PFSK-1 (cell line): Measurements from ENCODE around the gene RASL11A.

Source experiments
- FOXP2 ChIP-seq: optimal IDR thresholded peaks from 2 replicates; pipeline ENCODE3; 2011; ENCODE audit warnings: borderline replicate concordance, control low read depth, inconsistent platforms; ENCODE audit not compliant: insufficient read depth; ENCODE audit errors: extremely low read length, extremely low read depth
- POLR2AphosphoS5 ChIP-seq: IDR thresholded peaks from 2 replicates; pipeline ENCODE4 v1.6.1; 2012; ENCODE audit warnings: low read depth, mild to moderate bottlenecking, control low read depth, low read length, moderate library complexity
- SIN3A ChIP-seq: IDR thresholded peaks from 2 replicates; pipeline ENCODE4 v1.6.1; 2012; ENCODE audit warnings: mild to moderate bottlenecking, low read length, moderate library complexity, borderline replicate concordance; ENCODE audit not compliant: insufficient read depth
- TAF1 ChIP-seq: IDR thresholded peaks from 2 replicates; pipeline ENCODE4 v1.6.1; 2012; ENCODE audit warnings: low read length, control low read depth, borderline replicate concordance; ENCODE audit not compliant: insufficient read depth
- TF ChIP-seq, protein P1 (sequence below), 2 experiments: IDR thresholded peaks; 2 replicates each; pipeline versions ENCODE4 v1.6.1 to v1.8.0; 2011 to 2012; ENCODE audit warnings: low read depth in 2 of 2, low read length in 2 of 2, control low read depth in 1 of 2, inconsistent platforms in 1 of 2, mild to moderate bottlenecking in 1 of 2, moderate library complexity in 1 of 2; ENCODE audit not compliant: insufficient read depth in 1 of 2

The RASL11A gene

GRCh38 chr13:27321468-27322431 lies 51.1 kb downstream of the RASL11A start:
- TF ChIP-seq SIN3A, result no peak
- TF ChIP-seq POLR2AphosphoS5, result no peak
- TF ChIP-seq, protein P1, sequence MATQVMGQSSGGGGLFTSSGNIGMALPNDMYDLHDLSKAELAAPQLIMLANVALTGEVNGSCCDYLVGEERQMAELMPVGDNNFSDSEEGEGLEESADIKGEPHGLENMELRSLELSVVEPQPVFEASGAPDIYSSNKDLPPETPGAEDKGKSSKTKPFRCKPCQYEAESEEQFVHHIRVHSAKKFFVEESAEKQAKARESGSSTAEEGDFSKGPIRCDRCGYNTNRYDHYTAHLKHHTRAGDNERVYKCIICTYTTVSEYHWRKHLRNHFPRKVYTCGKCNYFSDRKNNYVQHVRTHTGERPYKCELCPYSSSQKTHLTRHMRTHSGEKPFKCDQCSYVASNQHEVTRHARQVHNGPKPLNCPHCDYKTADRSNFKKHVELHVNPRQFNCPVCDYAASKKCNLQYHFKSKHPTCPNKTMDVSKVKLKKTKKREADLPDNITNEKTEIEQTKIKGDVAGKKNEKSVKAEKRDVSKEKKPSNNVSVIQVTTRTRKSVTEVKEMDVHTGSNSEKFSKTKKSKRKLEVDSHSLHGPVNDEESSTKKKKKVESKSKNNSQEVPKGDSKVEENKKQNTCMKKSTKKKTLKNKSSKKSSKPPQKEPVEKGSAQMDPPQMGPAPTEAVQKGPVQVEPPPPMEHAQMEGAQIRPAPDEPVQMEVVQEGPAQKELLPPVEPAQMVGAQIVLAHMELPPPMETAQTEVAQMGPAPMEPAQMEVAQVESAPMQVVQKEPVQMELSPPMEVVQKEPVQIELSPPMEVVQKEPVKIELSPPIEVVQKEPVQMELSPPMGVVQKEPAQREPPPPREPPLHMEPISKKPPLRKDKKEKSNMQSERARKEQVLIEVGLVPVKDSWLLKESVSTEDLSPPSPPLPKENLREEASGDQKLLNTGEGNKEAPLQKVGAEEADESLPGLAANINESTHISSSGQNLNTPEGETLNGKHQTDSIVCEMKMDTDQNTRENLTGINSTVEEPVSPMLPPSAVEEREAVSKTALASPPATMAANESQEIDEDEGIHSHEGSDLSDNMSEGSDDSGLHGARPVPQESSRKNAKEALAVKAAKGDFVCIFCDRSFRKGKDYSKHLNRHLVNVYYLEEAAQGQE (IDR thresholded peaks at IDR 0.05; ENCODE audit: insufficient read depth in 1 of 2, low read depth in 2 of 2, low read length in 2 of 2), result no peak
- TF ChIP-seq FOXP2, result no peak
- TF ChIP-seq TAF1, result no peak
